Transverse colon (tissue), 4 donors: ENCODE results near the gene FAM168B. TPM values are rescaled to one million over a fixed set of nuclear protein-coding genes. Genes with fewer than 3 reads are reported as not detected.
A peak's percentile ranks its signal among the peaks of the same experiment; 100 is the strongest.

ENCODE experiments used
- DNase-seq: peaks from one replicate; pipeline ENCODE4 v3.0.0-alpha.2; 2019
- H3K27ac ChIP-seq, 4 donors: fragments of 200-600 bp; sonication (generic); 2 replicates each; pipeline ENCODE4 v1.5.1; 2016 to 2018; ENCODE audit warnings: inconsistent platforms in 4 of 4
- H3K27me3 ChIP-seq: fragments of 200-600 bp; sonication (generic); 2 replicates; pipeline ENCODE4 v1.5.1; 2017; ENCODE audit warnings: inconsistent platforms
- H3K36me3 ChIP-seq, 4 donors: fragments of 200-600 bp; sonication (generic); 2 replicates each; pipeline ENCODE4 v1.5.1; 2017 to 2019; ENCODE audit warnings: inconsistent platforms in 4 of 4
- H3K4me1 ChIP-seq, 4 donors: fragments of 200-600 bp; sonication (generic); 2 replicates each; pipeline ENCODE4 v1.5.1; 2017 to 2020; ENCODE audit warnings: inconsistent platforms in 4 of 4
- H3K4me3 ChIP-seq, 4 donors: fragments of 200-600 bp; sonication (generic); 1 replicate in 1 of 4; 2 replicates in 3 of 4; pipeline versions ENCODE4 v1.5.1 to v1.6.1; 2017 to 2019; ENCODE audit warnings: inconsistent platforms in 4 of 4
- H3K9me3 ChIP-seq, 2 donors: fragments of 200-600 bp; sonication (generic); 2 replicates each; pipeline ENCODE4 v1.5.1; 2017 to 2019; ENCODE audit warnings: inconsistent platforms in 2 of 2
- CTCF ChIP-seq, 5 experiments: fragments of 200-600 bp in 3 of 5; fragments of 450-650 bp in 2 of 5; sonication (generic) in 3 of 5; IDR thresholded peaks; 1 replicate in 2 of 5; 2 replicates in 3 of 5; pipeline ENCODE4 v1.5.1; 2016 to 2017; ENCODE audit warnings: antibody characterized with exemption in 5 of 5, inconsistent platforms in 3 of 5, mild to moderate bottlenecking in 2 of 5, moderate library complexity in 1 of 5
- EP300 ChIP-seq: sonication (generic); formaldehyde crosslinking; IDR thresholded peaks from one replicate; pipeline ENCODE4 v1.6.1; 2017; ENCODE audit warnings: antibody characterized with exemption, low read depth
- POLR2A ChIP-seq: fragments of 450-650 bp; IDR thresholded peaks from one replicate; pipeline ENCODE4 v1.6.1; 2016; ENCODE audit warnings: antibody characterized with exemption, mild to moderate bottlenecking, moderate library complexity
- POLR2AphosphoS5 ChIP-seq, 3 donors: sonication (generic); formaldehyde crosslinking; IDR thresholded peaks; one replicate each; pipeline ENCODE4 v1.6.1; 2016; ENCODE audit warnings: antibody characterized with exemption in 3 of 3
- WGBS, 2 donors: methylation state at CpG; one replicate each; pipeline ENCODE4 v1.1.5; 2018; ENCODE audit warnings: low coverage in 1 of 2; 5-methylcytosine and 5-hydroxymethylcytosine counted together
- in situ Hi-C, 4 donors: fragments of 200-750 bp; cut with MboI; loops; one replicate each; pipeline versions ENCODE4 v1.15.0 to v1.15.1; 2017; ENCODE audit warnings: low sequenced_read_pairs in 3 of 4, low pct_ligation_motif_present in 1 of 4, low pct_unique_long_range_greater_than_20kb in 1 of 4
- intact Hi-C: fragments of 100-400 bp; cut with DNase I; formaldehyde crosslinking; loops from one replicate; pipeline ENCODE4 v1.15.1; 2023; ENCODE audit warnings: low total_unique reads
- total RNA-seq, 4 donors: library from RNA; depleted of rRNA; stranded (reverse); fragments of >200 nt; gene quantifications; one replicate each; pipeline ENCODE4 v1.1.0, GENCODE V29; 2016

FAM168B gene
- total RNA-seq, 4 donors from 2014 or later = 31.6 to 124 (median 110) TPM

GRCh38 chr2:131105950-131106801 lies 12.9 kb upstream of the FAM168B start:
- no peaks in the 10 kb centered on the region for H3K36me3 ChIP-seq
- peak overlapping the region; percentile 95 to 99 (median 96) for H3K27ac ChIP-seq
- WGBS, 2 donors = 0 to 1% methylated on average over 8 to 19 of the region's 19 CpGs
- peaks cover 14 to 35% (median 20%) of the 10 kb centered on the region in 4 donors for H3K4me1 ChIP-seq
- intact Hi-C loops (no loop called here), in situ Hi-C loops (no loop called here)
- H3K27me3 ChIP-seq = no peaks in the 10 kb centered on the region
- TF ChIP-seq CTCF (IDR thresholded peaks at IDR 0.05) (no peak), POLR2AphosphoS5 (IDR thresholded peaks at IDR 0.05) (peak; percentile 23 to 74 (median 66)), POLR2A (peak; percentile 65)
- H3K9me3 ChIP-seq = no peaks in the 10 kb centered on the region
- peak; percentile 63 for DNase-seq
- peak overlapping the region; percentile 84 to 96 (median 86) for H3K4me3 ChIP-seq

- no peaks in the 10 kb centered on the region for H3K27me3 ChIP-seq
- WGBS, 2 donors = 0 to 1% methylated on average over 11 to 58 of the region's 66 CpGs
- H3K36me3 ChIP-seq = no peaks in the 10 kb centered on the region
- H3K27ac ChIP-seq = peak within 1 kb of the TSS; percentile 95 to 99 (median 96)
- H3K4me3 ChIP-seq = peak within 1 kb of the TSS; percentile 84 to 96 (median 86)
- TF ChIP-seq POLR2A (peak; percentile 95), POLR2AphosphoS5 (IDR thresholded peaks at IDR 0.05) (peak; percentile 98 to 99 (median 98)), CTCF (IDR thresholded peaks at IDR 0.05) (peak in 2 of 5 experiments; percentile 7 to 23), EP300 (no peak)
- peak; percentile 95 for DNase-seq
- no peaks in the 10 kb centered on the region for H3K9me3 ChIP-seq
- intact Hi-C loops (no loop called here), in situ Hi-C loops (no loop called here)
- H3K4me1 ChIP-seq = peaks cover 14 to 35% (median 20%) of the 10 kb centered on the region in 4 donors
Observed at GRCh38 chr2:131105156-131105949, 12.1 kb upstream of the FAM168B start, which contains the start of gene PLEKHB2. Gene PLEKHB2 (plus strand): TSS chr2:131105336. CDS start chr2:131120942, 15,606 bp downstream.

GRCh38 chr2:131104487-131105155 lies 11.4 kb upstream of the FAM168B start:
- Histone ChIP-seq H3K36me3 (no peaks in the 10 kb centered on the region), H3K27me3 (no peaks in the 10 kb centered on the region), H3K4me3 (peak overlapping the region; percentile 84 to 96 (median 86)), H3K27ac (peak overlapping the region; percentile 95 to 99 (median 96)), H3K4me1 (peaks cover 14 to 35% (median 20%) of the 10 kb centered on the region in 4 donors), H3K9me3 (no peaks in the 10 kb centered on the region)
- in situ Hi-C loops (no loop called here), intact Hi-C loops (no loop called here)
- DNase-seq = peak; percentile 72
- WGBS, 2 donors = 0% methylated on average over 18 to 20 of the region's 20 CpGs
- TF ChIP-seq CTCF (IDR thresholded peaks at IDR 0.05) (peak in 1 of 5 experiments; percentile 33), EP300 (no peak), POLR2AphosphoS5 (IDR thresholded peaks at IDR 0.05) (peak in 2 of 3 donors; percentile 37 to 73), POLR2A (no peak)
